ENCODE data around the gene APOBEC3C.
"Not testable (repeated sequence)": the region's sequence is repeated elsewhere in the genome, so short reads cannot be mapped to it uniquely, and the experiment has no call there.

APOBEC3C gene

GRCh38 chr22:39066442-39067276, 52.6 kb downstream of the APOBEC3C start:
- DNase-seq = not testable (repeated sequence)

DNA sequence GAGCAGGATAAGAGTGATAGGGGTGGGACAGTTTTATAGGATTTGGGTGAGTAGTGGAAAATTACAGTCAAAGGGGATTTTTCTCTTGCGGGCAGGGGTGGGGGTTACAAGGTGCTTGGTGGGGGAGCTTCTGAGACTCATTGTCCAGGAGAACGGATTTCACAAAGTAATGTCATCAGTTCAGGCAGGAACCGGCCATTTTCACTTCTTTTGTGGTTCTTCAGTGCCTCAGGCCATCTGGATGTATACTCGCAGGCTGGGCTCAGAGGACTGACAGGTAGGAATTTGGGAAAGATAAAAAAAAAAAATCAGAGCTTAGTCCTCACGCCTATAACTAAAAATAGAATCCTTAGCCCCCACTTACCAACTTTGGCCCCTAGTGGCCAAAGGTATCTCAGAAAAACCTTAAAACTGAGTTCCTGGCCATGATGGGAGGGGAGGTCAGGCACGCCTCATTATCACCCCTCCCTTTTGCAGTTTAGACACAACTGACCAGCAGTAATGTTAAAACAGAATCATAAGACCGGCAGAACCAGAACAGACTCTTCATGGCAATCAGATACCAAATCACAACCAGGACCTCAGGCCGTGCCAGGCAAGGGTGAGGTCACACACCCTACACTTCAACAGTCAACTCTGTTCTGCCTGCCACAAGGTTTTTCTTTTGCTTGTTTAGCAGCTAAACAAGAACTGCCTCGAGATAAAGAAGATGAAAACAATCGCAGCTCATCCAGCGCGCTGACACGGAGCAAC, 54.2 kb downstream of the APOBEC3C start:
- no peak for DNase-seq
